IMR-90 (cell line): ENCODE measurements around the gene CD24. TPM values are rescaled to one million over a fixed set of nuclear protein-coding genes. Genes with fewer than 3 reads are reported as not detected.

ENCODE experiments used
- ATAC-seq: fragments of 200-7000 bp; cut with Tn5 transposase; 2 replicates; pipeline ENCODE4 v1.9.1; 2020; ENCODE audit warnings: low read depth, mild to moderate bottlenecking, moderate library complexity
- BruUV-seq: library from RNA; stranded (reverse); fragments of 400-500 nt; replicated peaks from 2 replicates; lab custom pipeline; 2021; lab: Mats Ljungman, UMichigan
- CTCF ChIA-PET: fragments of 300-600 bp; formaldehyde crosslinking; extraction: SDS; loops from one replicate; lab custom pipeline; 2021; ENCODE audit warnings: antibody characterized with exemption; lab: Yijun Ruan, JAX
- POLR2A ChIA-PET: fragments of 300-600 bp; sonication (Branson Sonifier 250); formaldehyde crosslinking; loops from one replicate; lab custom pipeline; 2022; ENCODE audit warnings: antibody characterized with exemption; ENCODE audit not compliant: unreplicated experiment; lab: Charles Lee
- DNase-seq: peaks from one replicate; pipeline ENCODE4 v3.0.0; 2013
- H2AFZ ChIP-seq: replicated peaks from 2 replicates; pipeline ENCODE3; 2013; ENCODE audit warnings: low read length, mild to moderate bottlenecking; ENCODE audit not compliant: poor library complexity
- H2AK5ac ChIP-seq: 2 replicates; pipeline ENCODE4 v1.6.1; 2013; ENCODE audit warnings: low read depth, low read length, inconsistent platforms
- H2AK9ac ChIP-seq: replicated peaks from 2 replicates; pipeline ENCODE3; 2013; ENCODE audit warnings: mild to moderate bottlenecking, low read depth, low read length, moderate library complexity; ENCODE audit not compliant: poor library complexity
- H2BK120ac ChIP-seq: 2 replicates; pipeline ENCODE4 v1.6.1; 2013; ENCODE audit warnings: low read depth, low read length, inconsistent platforms
- H2BK15ac ChIP-seq: 3 replicates; pipeline ENCODE4 v1.6.1; 2013; ENCODE audit warnings: low read depth, low read length, inconsistent platforms
- H2BK20ac ChIP-seq: 2 replicates; pipeline ENCODE4 v1.6.1; 2013; ENCODE audit warnings: low read depth, mild to moderate bottlenecking, inconsistent platforms, low read length, moderate library complexity
- H2BK5ac ChIP-seq: 2 replicates; pipeline ENCODE4 v1.6.1; 2013; ENCODE audit warnings: mild to moderate bottlenecking, low read depth, low read length, inconsistent platforms; ENCODE audit not compliant: poor library complexity, severe bottlenecking
- H3K14ac ChIP-seq: replicated peaks from 2 replicates; pipeline ENCODE4 v1.6.1; 2013; ENCODE audit warnings: low read depth, low read length, inconsistent platforms
- H3K18ac ChIP-seq: 2 replicates; pipeline ENCODE4 v1.6.1; 2013; ENCODE audit warnings: low read depth, low read length, control low read depth
- H3K23ac ChIP-seq: 2 replicates; pipeline ENCODE4 v1.6.1; 2013; ENCODE audit warnings: low read depth, low read length, inconsistent platforms
- H3K27ac ChIP-seq: 2 replicates; pipeline ENCODE4 v1.5.1; 2013; ENCODE audit warnings: mild to moderate bottlenecking, control low read depth, low read length; ENCODE audit not compliant: insufficient read depth
- H3K27me3 ChIP-seq: 2 replicates; pipeline ENCODE4 v1.6.1; 2013; ENCODE audit warnings: low read length; ENCODE audit not compliant: control insufficient read depth, insufficient read depth
- H3K36me3 ChIP-seq: 2 replicates; pipeline ENCODE4 v1.6.1; 2013; ENCODE audit warnings: low read length, mixed read lengths; ENCODE audit not compliant: control insufficient read depth, insufficient read depth
- H3K4ac ChIP-seq: 2 replicates; pipeline ENCODE4 v1.6.1; 2013; ENCODE audit warnings: low read depth, low read length, inconsistent platforms
- H3K4me1 ChIP-seq: 2 replicates; pipeline ENCODE4 v1.6.1; 2013; ENCODE audit warnings: low read length, mixed read lengths; ENCODE audit not compliant: control insufficient read depth, insufficient read depth
- H3K4me2 ChIP-seq: 2 replicates; pipeline ENCODE4 v1.6.1; 2013; ENCODE audit warnings: low read depth, mild to moderate bottlenecking, control low read depth, low read length, moderate library complexity
- H3K4me3 ChIP-seq: 2 replicates; pipeline ENCODE4 v1.5.1; 2013; ENCODE audit warnings: low read depth, mild to moderate bottlenecking, control low read depth, low read length, moderate library complexity; ENCODE audit not compliant: insufficient read depth
- H3K56ac ChIP-seq: 2 replicates; pipeline ENCODE4 v1.6.1; 2013; ENCODE audit warnings: low read length, inconsistent platforms; ENCODE audit not compliant: insufficient read depth; ENCODE audit errors: extremely low read depth
- H3K79me1 ChIP-seq, 2 experiments: 2 replicates each; pipeline ENCODE4 v1.6.1; 2013; ENCODE audit warnings: low read length in 2 of 2, inconsistent platforms in 1 of 2, low read depth in 1 of 2
- H3K9ac ChIP-seq: 2 replicates; pipeline ENCODE4 v1.6.1; 2013; ENCODE audit warnings: low read depth, low read length, control low read depth
- H3K9me1 ChIP-seq: 2 replicates; pipeline ENCODE4 v1.6.1; 2013; ENCODE audit warnings: low read length, inconsistent platforms; ENCODE audit not compliant: insufficient read depth
- H3K9me3 ChIP-seq: 2 replicates; pipeline ENCODE4 v1.6.1; 2013; ENCODE audit warnings: low read length; ENCODE audit not compliant: control insufficient read depth, insufficient read depth
- H4K20me1 ChIP-seq: 2 replicates; pipeline ENCODE4 v1.6.1; 2013; ENCODE audit warnings: low read length, inconsistent platforms; ENCODE audit not compliant: insufficient read depth
- H4K5ac ChIP-seq: 2 replicates; pipeline ENCODE4 v1.6.1; 2013; ENCODE audit warnings: mild to moderate bottlenecking, low read depth, low read length, control low read depth
- H4K8ac ChIP-seq, 2 experiments: 2 replicates each; pipeline ENCODE4 v1.6.1; 2013; ENCODE audit warnings: low read depth in 2 of 2, low read length in 2 of 2, control low read depth in 1 of 2, inconsistent platforms in 1 of 2
- H4K91ac ChIP-seq: 2 replicates; pipeline ENCODE4 v1.6.1; 2013; ENCODE audit warnings: low read depth, low read length, inconsistent platforms; ENCODE audit not compliant: insufficient read depth
- CHD1 ChIP-seq: IDR thresholded peaks from 2 replicates; pipeline ENCODE4 v1.6.1; 2012; ENCODE audit warnings: low read depth, low read length, improper control_type of control experiment
- MAFK ChIP-seq: IDR thresholded peaks from 2 replicates; pipeline ENCODE4 v1.6.1; 2012; ENCODE audit warnings: low read depth, low read length, improper control_type of control experiment
- MAZ ChIP-seq: IDR thresholded peaks from 2 replicates; pipeline ENCODE4 v1.6.1; 2012; ENCODE audit warnings: low read depth, mild to moderate bottlenecking, low read length, improper control_type of control experiment, moderate library complexity, borderline replicate concordance
- NFE2L2 ChIP-seq: fragments of 150-350 bp; IDR thresholded peaks from 2 replicates; pipeline ENCODE4 v1.6.1; 2016; ENCODE audit warnings: low read depth, mild to moderate bottlenecking, low read length
- POLR2A ChIP-seq: IDR thresholded peaks from 2 replicates; pipeline ENCODE4 v1.6.1; 2012; ENCODE audit warnings: mild to moderate bottlenecking, low read depth, low read length
- RCOR1 ChIP-seq: IDR thresholded peaks from 2 replicates; pipeline ENCODE4 v1.6.1; 2012; ENCODE audit warnings: mild to moderate bottlenecking, low read length, improper control_type of control experiment; ENCODE audit not compliant: insufficient replicate concordance
- RFX5 ChIP-seq: IDR thresholded peaks from 2 replicates; pipeline ENCODE4 v1.8.0; 2012; ENCODE audit warnings: low read depth, mild to moderate bottlenecking, low read length, moderate library complexity
- WGBS, 2 experiments: methylation state at CpG; one replicate each; pipeline versions ENCODE4 v1.1.5 to v1.1.7; 2013; ENCODE audit warnings: missing lambda C conversion rate in 2 of 2; ENCODE audit not compliant: insufficient read length in 1 of 2; ENCODE audit errors: extremely low coverage in 2 of 2; 5-methylcytosine and 5-hydroxymethylcytosine counted together
- dilution Hi-C: fragments of 300-500 bp; cut with HindIII; formaldehyde crosslinking; loops from one replicate; pipeline ENCODE4 v1.14.3; 2018; ENCODE audit warnings: low sequenced_read_pairs; ENCODE audit not compliant: unreplicated experiment
- in situ Hi-C: fragments of 300-500 bp; cut with MboI; formaldehyde crosslinking; loops from 3 replicates; pipeline ENCODE4 v1.14.3; 2019; ENCODE audit warnings: low sequenced_read_pairs, inconsistent platforms, mixed read lengths
- intact Hi-C: fragments of 100-400 bp; cut with micrococcal nuclease; formaldehyde crosslinking; loops from 2 replicates; pipeline ENCODE4 v1.10.0; 2022
- polyA plus RNA-seq, 3 experiments: library from polyadenylated mRNA; depleted of rRNA; stranded (reverse); fragments of >200 nt; gene quantifications; 2 replicates each; pipeline ENCODE4 v1.2.3, GENCODE V29; 2012; ENCODE audit warnings: low replicate concordance in 1 of 3
- total RNA-seq: library from RNA; depleted of rRNA; stranded (reverse); fragments of >200 nt; gene quantifications from 2 replicates; pipeline ENCODE4 v1.2.3, GENCODE V29; 2012
- TF ChIP-seq, protein P1 (sequence below): fragments of 150-350 bp; IDR thresholded peaks from 2 replicates; pipeline ENCODE4 v1.6.1; 2016; ENCODE audit warnings: low read depth, mild to moderate bottlenecking, low read length, moderate library complexity, borderline replicate concordance
- TF ChIP-seq, protein P2 (sequence below): fragments of 150-350 bp; IDR thresholded peaks from 2 replicates; pipeline ENCODE4 v1.6.1; 2017; ENCODE audit warnings: mild to moderate bottlenecking, antibody characterized with exemption, low read length, low read depth

The CD24 gene
- total and polyA plus RNA-seq, 2 of the 4 experiments (the other 2 are of a cell fraction): 0.07 to 0.18 TPM

DNA sequence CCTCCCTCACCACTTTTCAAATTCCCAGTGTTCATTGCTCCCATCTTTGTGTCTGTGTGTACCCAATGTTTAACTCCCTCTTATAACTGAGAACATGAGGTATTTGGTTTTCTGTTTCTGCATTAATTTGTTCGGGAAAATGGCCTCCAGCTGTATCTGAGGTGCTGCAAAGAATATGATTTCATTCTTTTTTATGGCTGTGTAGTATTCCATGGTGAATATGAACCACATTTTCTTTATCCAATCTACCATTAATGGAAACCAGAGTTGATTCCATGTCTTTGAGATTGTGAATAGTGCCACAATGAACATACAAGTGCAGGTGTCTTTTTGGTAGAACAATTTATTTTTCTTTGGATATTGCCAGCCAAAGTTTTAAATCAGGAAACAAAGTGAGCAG lies 10.4 kb downstream of the CD24 start:
- no peak overlapping the region for H2BK5ac ChIP-seq
- H3K18ac ChIP-seq: no peak overlapping the region
- H2AK5ac ChIP-seq: no peak overlapping the region
- H2BK15ac ChIP-seq: no peak overlapping the region
- in situ Hi-C loops: no loop called here
- H3K4ac ChIP-seq: no peak overlapping the region
- no peak overlapping the region for H3K56ac ChIP-seq
- H4K20me1 ChIP-seq: no peaks in the 10 kb centered on the region
- no peak overlapping the region for H4K91ac ChIP-seq
- no peak overlapping the region for H3K4me2 ChIP-seq
- H2AFZ ChIP-seq: no peak overlapping the region
- H3K4me1 ChIP-seq: no peaks in the 10 kb centered on the region
- CTCF ChIA-PET: no interaction called here
- no peaks in the 10 kb centered on the region for H3K36me3 ChIP-seq
- H3K23ac ChIP-seq: no peak overlapping the region
- intact Hi-C loops: no loop called here
- DNase-seq: no peak
- dilution Hi-C loops: loop anchor here (25.0 kb wide), 1 partner anchor 502 kb away; no protein-coding TSS in a partner anchor
- ATAC-seq: no peak
- WGBS, 2 experiments: no CpG with 5 or more reads among the region's 1 CpG
- no peak overlapping the region for H4K8ac ChIP-seq
- POLR2A ChIA-PET: no interaction called here
- no peaks in the 10 kb centered on the region for H3K9me1 ChIP-seq
- no peak overlapping the region for H2BK20ac ChIP-seq
- BruUV-seq: no TSS peak
- no peak overlapping the region for H2BK120ac ChIP-seq
- no peak overlapping the region for H3K14ac ChIP-seq
- no peak overlapping the region for H4K5ac ChIP-seq
- H3K9ac ChIP-seq: no peak overlapping the region
- H3K9me3 ChIP-seq: no peaks in the 10 kb centered on the region
- TF ChIP-seq MAZ (no peak), POLR2A (no peak), CHD1 (no peak), MAFK (no peak), RFX5 (no peak), NFE2L2 (no peak), RCOR1 (no peak)
- TF ChIP-seq, protein P1, sequence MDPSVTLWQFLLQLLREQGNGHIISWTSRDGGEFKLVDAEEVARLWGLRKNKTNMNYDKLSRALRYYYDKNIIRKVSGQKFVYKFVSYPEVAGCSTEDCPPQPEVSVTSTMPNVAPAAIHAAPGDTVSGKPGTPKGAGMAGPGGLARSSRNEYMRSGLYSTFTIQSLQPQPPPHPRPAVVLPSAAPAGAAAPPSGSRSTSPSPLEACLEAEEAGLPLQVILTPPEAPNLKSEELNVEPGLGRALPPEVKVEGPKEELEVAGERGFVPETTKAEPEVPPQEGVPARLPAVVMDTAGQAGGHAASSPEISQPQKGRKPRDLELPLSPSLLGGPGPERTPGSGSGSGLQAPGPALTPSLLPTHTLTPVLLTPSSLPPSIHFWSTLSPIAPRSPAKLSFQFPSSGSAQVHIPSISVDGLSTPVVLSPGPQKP: no peak
- TF ChIP-seq, protein P2, sequence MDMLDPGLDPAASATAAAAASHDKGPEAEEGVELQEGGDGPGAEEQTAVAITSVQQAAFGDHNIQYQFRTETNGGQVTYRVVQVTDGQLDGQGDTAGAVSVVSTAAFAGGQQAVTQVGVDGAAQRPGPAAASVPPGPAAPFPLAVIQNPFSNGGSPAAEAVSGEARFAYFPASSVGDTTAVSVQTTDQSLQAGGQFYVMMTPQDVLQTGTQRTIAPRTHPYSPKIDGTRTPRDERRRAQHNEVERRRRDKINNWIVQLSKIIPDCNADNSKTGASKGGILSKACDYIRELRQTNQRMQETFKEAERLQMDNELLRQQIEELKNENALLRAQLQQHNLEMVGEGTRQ: no peak
- no peak overlapping the region for H2AK9ac ChIP-seq
- H3K27me3 ChIP-seq: peaks cover 6% of the 10 kb centered on the region
- no peaks in the 10 kb centered on the region for H3K79me1 ChIP-seq
- no peak overlapping the region for H3K27ac ChIP-seq
- no peak overlapping the region for H3K4me3 ChIP-seq
